ENCODE data around the gene NUP37. TPM values are rescaled to one million over a fixed set of nuclear protein-coding genes. Genes with fewer than 3 reads are reported as not detected.
"Not testable (repeated sequence)": the region's sequence is repeated elsewhere in the genome, so short reads cannot be mapped to it uniquely, and the experiment has no call there.

The NUP37 gene
- polyA plus RNA-seq, 3 donors = 11.1 to 23.0 (median 20.9) TPM

GRCh38 chr12:102080842-102081241 lies 39.1 kb downstream of the NUP37 start:
- H3K27me3 Mint-ChIP-seq (ENCODE audit: low read depth in 3 of 3) = no peaks in the 10 kb centered on the region

GRCh38 chr12:102072092-102072491 lies 47.8 kb downstream of the NUP37 start:
- H2AFZ ChIP-seq (ENCODE audit: insufficient read depth, low read depth, low read length, poor library complexity, severe bottlenecking); H3K4me1 ChIP-seq (ENCODE audit: control insufficient read depth in 1 of 2, insufficient read depth in 2 of 2, low read length in 2 of 2); H3K79me2 ChIP-seq (ENCODE audit: insufficient read depth, low read length); H3K4me3 ChIP-seq (replicated peaks in 1 of 3; ENCODE audit: low read depth in 2 of 3, low read length in 3 of 3); DNase-seq; intact Hi-C loops (cut with micrococcal nuclease); H4K20me1 ChIP-seq (ENCODE audit: insufficient read depth, low read length); H3K27ac ChIP-seq (ENCODE audit: low read depth in 1 of 2, low read length in 2 of 2); H3K9me3 Mint-ChIP-seq; H3K9me3 ChIP-seq (replicated peaks in 1 of 2; ENCODE audit: control insufficient read depth in 1 of 2, insufficient read depth in 1 of 2, low read length in 2 of 2); H3K27me3 Mint-ChIP-seq (ENCODE audit: low read depth in 3 of 3); H3K4me2 ChIP-seq (replicated peaks; ENCODE audit: extremely low read depth, low read length, poor library complexity, severe bottlenecking); H3K27me3 ChIP-seq (ENCODE audit: control insufficient read depth in 2 of 2, insufficient read depth in 2 of 2, low read length in 2 of 2); H3K9ac ChIP-seq (ENCODE audit: insufficient read depth, low read length, poor library complexity, severe bottlenecking); H3K4me3 Mint-ChIP-seq; H3K27ac Mint-ChIP-seq; H3K4me1 Mint-ChIP-seq: not testable (repeated sequence)
- WGBS (ENCODE audit: insufficient coverage) = 94% methylated on average over 3 of the region's 7 CpGs
- peaks cover 21 to 40% of the 10 kb centered on the region in 2 donors for H3K36me3 ChIP-seq (replicated peaks in 1 of 2; ENCODE audit: control insufficient read depth in 1 of 2, insufficient read depth in 2 of 2, low read length in 2 of 2)
- H3K36me3 Mint-ChIP-seq = peaks cover 33 to 38% of the 10 kb centered on the region in 2 donors

More at GRCh38 chr12:102080842-102081241, 39.1 kb downstream of the NUP37 start:
- 97% methylated on average over 3 of the region's 4 CpGs for WGBS (ENCODE audit: insufficient coverage)
- H3K9ac ChIP-seq (ENCODE audit: insufficient read depth, low read length, poor library complexity, severe bottlenecking) = no peak overlapping the region
- no peak for TF ChIP-seq CTCF (IDR thresholded peaks at IDR 0.05)
- Mint-ChIP-seq H3K36me3 (peaks cover 79 to 80% of the 10 kb centered on the region in 2 donors), H3K9me3 (no peaks in the 10 kb centered on the region), H3K4me3 (no peak overlapping the region), H3K4me1 (no peaks in the 10 kb centered on the region), H3K27ac (no peak overlapping the region)
- no peaks in the 10 kb centered on the region for H4K20me1 ChIP-seq (ENCODE audit: insufficient read depth, low read length)
- H3K27ac ChIP-seq (ENCODE audit: low read depth in 1 of 2, low read length in 2 of 2) = no peak overlapping the region
- intact Hi-C loops (cut with micrococcal nuclease) = no loop called here
- DNase-seq = no peak
- H3K27me3 ChIP-seq (ENCODE audit: control insufficient read depth in 2 of 2, insufficient read depth in 2 of 2, low read length in 2 of 2) = no peaks in the 10 kb centered on the region
- no peak overlapping the region for H3K4me3 ChIP-seq (replicated peaks in 1 of 3; ENCODE audit: low read depth in 2 of 3, low read length in 3 of 3)
- H2AFZ ChIP-seq (ENCODE audit: insufficient read depth, low read depth, low read length, poor library complexity, severe bottlenecking) = no peak overlapping the region
- H3K9me3 ChIP-seq (replicated peaks in 1 of 2; ENCODE audit: control insufficient read depth in 1 of 2, insufficient read depth in 1 of 2, low read length in 2 of 2) = no peaks in the 10 kb centered on the region
- H3K79me2 ChIP-seq (ENCODE audit: insufficient read depth, low read length) = no peaks in the 10 kb centered on the region
- H3K36me3 ChIP-seq (replicated peaks in 1 of 2; ENCODE audit: control insufficient read depth in 1 of 2, insufficient read depth in 2 of 2, low read length in 2 of 2) = peaks cover 59 to 97% of the 10 kb centered on the region in 2 donors
- no peaks in the 10 kb centered on the region for H3K4me1 ChIP-seq (ENCODE audit: control insufficient read depth in 1 of 2, insufficient read depth in 2 of 2, low read length in 2 of 2)
- no peak overlapping the region for H3K4me2 ChIP-seq (replicated peaks; ENCODE audit: extremely low read depth, low read length, poor library complexity, severe bottlenecking)
